K562 (cell line): ENCODE measurements around the gene CNPY3. TPM values are rescaled to one million over a fixed set of nuclear protein-coding genes. Genes with fewer than 3 reads are reported as not detected.

Experiments
- CBX3 ChIP-seq, 2 experiments: IDR thresholded peaks; 1 replicate in 1 of 2; 2 replicates in 1 of 2; pipeline ENCODE4 v1.6.1; 2012; ENCODE audit warnings: inconsistent platforms in 2 of 2, low read length in 2 of 2, borderline replicate concordance in 1 of 2, control low read depth in 1 of 2
- CBX5 ChIP-seq: IDR thresholded peaks from 2 replicates; pipeline ENCODE4 v1.6.1; 2014; ENCODE audit warnings: low read depth, borderline replicate concordance
- CHD4 ChIP-seq: fragments of 200-600 bp; sonication (generic); IDR thresholded peaks from 3 replicates; pipeline ENCODE4 v1.6.1; 2012; ENCODE audit warnings: low read depth, mild to moderate bottlenecking, mixed read lengths, low read length, inconsistent platforms; ENCODE audit not compliant: insufficient read depth, insufficient replicate concordance, poor library complexity, severe bottlenecking
- CREB5 ChIP-seq: fragments of 250-450 bp; sonication (Bioruptor Pico); IDR thresholded peaks from 2 replicates; pipeline ENCODE4 v1.5.0; 2020; ENCODE audit warnings: mild to moderate bottlenecking
- FUS ChIP-seq: fragments of 200-400 bp; formaldehyde crosslinking; optimal IDR thresholded peaks from 2 replicates; pipeline ENCODE3; 2017; ENCODE audit warnings: low read depth, low read length
- GATAD2A ChIP-seq: fragments of 450-650 bp; IDR thresholded peaks from 2 replicates; pipeline ENCODE4 v1.6.1; 2017
- GMEB1 ChIP-seq: fragments of 250-450 bp; sonication (Bioruptor Pico); IDR thresholded peaks from 2 replicates; pipeline ENCODE4 v1.4.0; 2020; ENCODE audit warnings: mild to moderate bottlenecking
- HDAC1 ChIP-seq, 2 experiments: fragments of 450-650 bp; IDR thresholded peaks; 2 replicates each; pipeline ENCODE4 v1.6.1; 2016 to 2017; ENCODE audit warnings: inconsistent platforms in 1 of 2, mild to moderate bottlenecking in 1 of 2, moderate library complexity in 1 of 2
- PHB ChIP-seq: fragments of 250-450 bp; sonication (Bioruptor Pico); IDR thresholded peaks from 2 replicates; pipeline ENCODE4 v1.5.0; 2021
- PHF21A ChIP-seq: fragments of 450-650 bp; IDR thresholded peaks from 2 replicates; pipeline ENCODE4 v1.6.1; 2017; ENCODE audit warnings: low read depth, borderline replicate concordance
- RBBP5 ChIP-seq: fragments of 200-600 bp; sonication (generic); IDR thresholded peaks from 2 replicates; pipeline ENCODE4 v1.6.1; 2012; ENCODE audit warnings: borderline replicate concordance, mild to moderate bottlenecking, low read length, control low read depth, inconsistent platforms; ENCODE audit not compliant: insufficient read depth, poor library complexity, severe bottlenecking
- RBM14 ChIP-seq: fragments of 200-400 bp; formaldehyde crosslinking; IDR thresholded peaks from 2 replicates; pipeline ENCODE4 v1.6.1; 2018; ENCODE audit warnings: low read depth, mild to moderate bottlenecking, low read length, moderate library complexity, borderline replicate concordance; ENCODE audit not compliant: insufficient read depth
- ZC3H4 ChIP-seq: sonication (generic); formaldehyde crosslinking; IDR thresholded peaks from 2 replicates; pipeline ENCODE4 v1.9.0; 2021; ENCODE audit warnings: missing genetic modification reagents, borderline replicate concordance
- ZNF589 ChIP-seq: fragments of 200-800 bp; sonication (Bioruptor generic); IDR thresholded peaks from 2 replicates; pipeline ENCODE4 v1.6.1; 2016; ENCODE audit warnings: low read depth, missing genetic modification characterization, missing compliant biosample characterization
- ZNF609 ChIP-seq: sonication (generic); formaldehyde crosslinking; IDR thresholded peaks from 2 replicates; pipeline ENCODE4 v1.8.1; 2023; ENCODE audit warnings: missing genetic modification reagents, mild to moderate bottlenecking, borderline replicate concordance
- polyA plus RNA-seq, 8 experiments: library from polyadenylated mRNA; depleted of rRNA in 4 of 8; stranded (reverse) in 5 of 8; unstranded in 3 of 8; fragments of >200 nt; fragmentation: Nextera tagmentation in 2 of 8; fragmentation: Illumina TruSeq in 1 of 8; extraction: Ambion mirVana in 2 of 8; extraction: Trizol in 1 of 8; gene quantifications; 2 replicates each; pipeline versions ENCODE4 v1.2.1 to v1.2.3, GENCODE V29; 2011 to 2014; ENCODE audit warnings: inconsistent platforms in 1 of 8, missing spikeins in 1 of 8
- total RNA-seq, 7 experiments: library from RNA; depleted of rRNA in 6 of 7; stranded (reverse); fragments of >200 nt in 6 of 7; fragmentation: Illumina TruSeq in 2 of 7; extraction: Trizol in 2 of 7; gene quantifications; 2 replicates each; pipeline versions ENCODE4 v1.2.1 to v1.2.3, GENCODE V29; 2011 to 2021; ENCODE audit warnings: low replicate concordance in 1 of 7
- TF ChIP-seq, protein P1 (sequence below): sonication (generic); formaldehyde crosslinking; IDR thresholded peaks from 2 replicates; pipeline ENCODE4 v1.8.1; 2022; ENCODE audit warnings: missing genetic modification reagents

The CNPY3 gene
- total and polyA plus RNA-seq, 9 of the 15 experiments (the other 6 are each of a cell fraction or from before 2014, with no cell fraction given), result 2.4 to 37.4 (median 21.2) TPM

DNA sequence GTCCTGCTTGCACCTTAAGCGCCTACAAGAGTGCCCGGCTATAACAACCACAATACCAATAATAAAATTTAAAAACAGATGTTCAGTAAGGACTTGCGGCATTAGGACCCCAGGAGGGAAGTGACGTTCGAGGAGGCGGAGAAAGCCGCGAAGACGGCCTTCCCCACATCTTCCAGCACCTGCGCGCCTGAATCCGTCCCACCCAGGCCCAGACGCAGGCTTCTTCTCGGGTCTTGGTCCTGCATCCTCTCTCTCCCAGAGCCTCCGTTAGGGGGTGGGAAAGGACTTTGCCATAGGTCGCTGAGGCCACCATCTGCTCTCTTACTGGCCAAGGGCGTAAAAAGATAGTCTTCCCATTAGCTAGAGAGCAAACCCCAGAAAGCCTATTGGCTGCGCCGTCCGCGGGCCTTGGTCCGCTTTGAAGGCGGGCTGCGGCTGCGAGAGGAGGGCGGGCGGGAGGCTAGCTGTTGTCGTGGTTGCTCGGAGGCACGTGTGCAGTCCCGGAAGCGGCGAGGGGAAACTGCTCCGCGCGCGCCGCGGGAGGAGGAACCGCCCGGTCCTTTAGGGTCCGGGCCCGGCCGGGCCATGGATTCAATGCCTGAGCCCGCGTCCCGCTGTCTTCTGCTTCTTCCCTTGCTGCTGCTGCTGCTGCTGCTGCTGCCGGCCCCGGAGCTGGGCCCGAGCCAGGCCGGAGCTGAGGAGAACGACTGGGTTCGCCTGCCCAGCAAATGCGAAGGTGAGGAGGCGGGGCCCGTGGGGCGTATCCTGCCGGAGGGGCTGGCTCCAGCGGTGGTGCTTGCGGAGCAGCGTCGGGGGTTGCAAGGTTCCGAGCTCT is at the start of gene CNPY3 (continued):
- 0 out of 2 replicates have a peak, but pooled peaks have one; percentile 83 for TF ChIP-seq ZNF609 (CRISPR knock-in tag)
- peak; percentile 56 for TF ChIP-seq GMEB1 (CRISPR knock-in tag)
- TF ChIP-seq RBM14, result no peak
- peak; percentile 58; the same call in 1 of the 2 replicates for TF ChIP-seq PHF21A
- peak; percentile 90 for TF ChIP-seq ZNF589 (CRISPR knock-in tag)
- TF ChIP-seq RBBP5, result peak; percentile 84
- TF ChIP-seq FUS, result no peak
- TF ChIP-seq HDAC1 (IDR thresholded peaks at IDR 0.05), result peak in 1 of 2 experiments; percentile 99; a peak in 2 of 4 replicates
- TF ChIP-seq CHD4, result no peak
- no peak for TF ChIP-seq CREB5
- TF ChIP-seq, protein P1, sequence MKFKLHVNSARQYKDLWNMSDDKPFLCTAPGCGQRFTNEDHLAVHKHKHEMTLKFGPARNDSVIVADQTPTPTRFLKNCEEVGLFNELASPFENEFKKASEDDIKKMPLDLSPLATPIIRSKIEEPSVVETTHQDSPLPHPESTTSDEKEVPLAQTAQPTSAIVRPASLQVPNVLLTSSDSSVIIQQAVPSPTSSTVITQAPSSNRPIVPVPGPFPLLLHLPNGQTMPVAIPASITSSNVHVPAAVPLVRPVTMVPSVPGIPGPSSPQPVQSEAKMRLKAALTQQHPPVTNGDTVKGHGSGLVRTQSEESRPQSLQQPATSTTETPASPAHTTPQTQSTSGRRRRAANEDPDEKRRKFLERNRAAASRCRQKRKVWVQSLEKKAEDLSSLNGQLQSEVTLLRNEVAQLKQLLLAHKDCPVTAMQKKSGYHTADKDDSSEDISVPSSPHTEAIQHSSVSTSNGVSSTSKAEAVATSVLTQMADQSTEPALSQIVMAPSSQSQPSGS (CRISPR knock-in tag), result no peak
- no peak for TF ChIP-seq GATAD2A
- 0 out of 2 replicates have a peak, but pooled peaks have one; percentile 29 for TF ChIP-seq CBX5
- TF ChIP-seq CBX3 (IDR thresholded peaks at IDR 0.05; ENCODE audit: borderline replicate concordance in 1 of 2, low read length in 2 of 2), result peak in 1 of 2 experiments; percentile 89; a peak in 1 of 3 replicates
- no peak for TF ChIP-seq ZC3H4 (CRISPR knock-in tag)
- 0 out of 2 replicates have a peak, but pooled peaks have one; percentile 33 for TF ChIP-seq PHB (CRISPR knock-in tag)
